Type B pancreatic cell (in vitro differentiated cells): Measurements from ENCODE around the gene SETD4. TPM values are rescaled to one million over a fixed set of nuclear protein-coding genes. Genes with fewer than 3 reads are reported as not detected.

Experiments used
- DNase-seq: peaks from one replicate; pipeline ENCODE4 v3.0.0; 2021; ENCODE audit warnings: mixed read lengths; ENCODE audit not compliant: unreplicated experiment; ENCODE audit errors: extremely low spot score
- H3K27ac Mint-ChIP-seq: 2 replicates; pipeline ENCODE4 v1.8.0; 2021; ENCODE audit warnings: mild to moderate bottlenecking, mixed read lengths
- H3K27me3 Mint-ChIP-seq: 2 replicates; pipeline ENCODE4 v1.8.0; 2021; ENCODE audit warnings: mixed read lengths
- H3K36me3 Mint-ChIP-seq: 2 replicates; pipeline ENCODE4 v1.8.0; 2021; ENCODE audit warnings: mixed read lengths
- H3K4me1 Mint-ChIP-seq: one replicate; pipeline ENCODE4 v1.8.0; 2021; ENCODE audit warnings: mixed read lengths; ENCODE audit not compliant: unreplicated experiment
- H3K4me3 Mint-ChIP-seq: 2 replicates; pipeline ENCODE4 v1.8.0; 2021; ENCODE audit warnings: mild to moderate bottlenecking, mixed read lengths
- H3K9me3 Mint-ChIP-seq: 2 replicates; pipeline ENCODE4 v1.8.0; 2021; ENCODE audit warnings: mixed read lengths
- total RNA-seq: library from RNA; stranded (reverse); gene quantifications from 2 replicates; pipeline ENCODE4 v1.2.1, GENCODE V29; 2021; ENCODE audit warnings: low replicate concordance
- TF ChIP-seq, protein P1 (sequence below): fragments of 200-600 bp; sonication (generic); conservative IDR thresholded peaks from 2 replicates; pipeline ENCODE4 v1.5.0; 2021; ENCODE audit warnings: antibody characterized with exemption, mild to moderate bottlenecking

SETD4 gene
- total RNA-seq, 1 donor from 2014 or later = 26.4 TPM

DNA sequence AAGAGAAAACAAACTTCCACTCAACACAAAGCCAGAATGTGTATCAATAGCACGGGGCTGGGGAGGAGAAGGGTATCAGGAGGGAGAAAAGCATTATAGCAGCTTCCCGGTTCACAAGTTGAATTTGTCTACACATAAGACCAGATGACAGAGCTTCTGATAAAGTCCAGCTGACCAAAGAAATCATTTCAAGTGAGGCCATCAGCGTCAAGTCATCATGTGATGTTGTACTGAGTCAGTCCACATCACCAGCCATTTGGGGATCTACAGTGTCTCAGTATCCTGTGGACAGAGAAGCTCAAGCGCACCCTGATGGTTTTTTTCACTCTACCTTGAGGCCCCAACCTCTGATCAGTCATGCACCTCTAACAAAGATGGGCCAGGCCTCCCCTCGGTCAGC, 33.0 kb downstream of the SETD4 start:
- no peak for DNase-seq
- Mint-ChIP-seq H3K4me1 (peaks cover 20% of the 10 kb centered on the region), H3K27ac (no peak overlapping the region), H3K36me3 (no peaks in the 10 kb centered on the region), H3K4me3 (no peak overlapping the region), H3K9me3 (no peaks in the 10 kb centered on the region), H3K27me3 (peaks cover 11% of the 10 kb centered on the region)
- TF ChIP-seq, protein P1, sequence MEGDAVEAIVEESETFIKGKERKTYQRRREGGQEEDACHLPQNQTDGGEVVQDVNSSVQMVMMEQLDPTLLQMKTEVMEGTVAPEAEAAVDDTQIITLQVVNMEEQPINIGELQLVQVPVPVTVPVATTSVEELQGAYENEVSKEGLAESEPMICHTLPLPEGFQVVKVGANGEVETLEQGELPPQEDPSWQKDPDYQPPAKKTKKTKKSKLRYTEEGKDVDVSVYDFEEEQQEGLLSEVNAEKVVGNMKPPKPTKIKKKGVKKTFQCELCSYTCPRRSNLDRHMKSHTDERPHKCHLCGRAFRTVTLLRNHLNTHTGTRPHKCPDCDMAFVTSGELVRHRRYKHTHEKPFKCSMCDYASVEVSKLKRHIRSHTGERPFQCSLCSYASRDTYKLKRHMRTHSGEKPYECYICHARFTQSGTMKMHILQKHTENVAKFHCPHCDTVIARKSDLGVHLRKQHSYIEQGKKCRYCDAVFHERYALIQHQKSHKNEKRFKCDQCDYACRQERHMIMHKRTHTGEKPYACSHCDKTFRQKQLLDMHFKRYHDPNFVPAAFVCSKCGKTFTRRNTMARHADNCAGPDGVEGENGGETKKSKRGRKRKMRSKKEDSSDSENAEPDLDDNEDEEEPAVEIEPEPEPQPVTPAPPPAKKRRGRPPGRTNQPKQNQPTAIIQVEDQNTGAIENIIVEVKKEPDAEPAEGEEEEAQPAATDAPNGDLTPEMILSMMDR = no peak

DNA sequence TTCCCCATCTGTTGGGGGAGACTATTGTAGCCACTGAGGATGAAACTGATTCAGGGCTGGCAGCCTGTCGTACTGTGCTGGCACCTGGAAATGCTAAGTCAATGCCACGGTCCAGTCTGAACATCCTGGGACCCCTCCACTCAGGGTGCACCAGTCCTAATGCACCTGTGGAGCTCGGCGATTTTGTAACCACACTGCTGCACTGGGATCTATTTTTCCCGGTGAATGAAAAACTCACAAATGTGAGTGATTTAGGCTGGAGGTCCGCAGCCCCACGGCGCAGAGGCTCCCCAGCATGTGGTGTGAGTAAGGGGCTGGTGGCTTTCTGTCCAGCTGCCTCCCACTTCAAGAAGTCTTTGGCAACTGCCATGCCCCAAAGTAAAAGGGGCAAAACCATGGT, 35.5 kb downstream of the SETD4 start:
- H3K4me3 Mint-ChIP-seq = no peak overlapping the region
- H3K4me1 Mint-ChIP-seq = peaks cover 22% of the 10 kb centered on the region
- peaks cover 13% of the 10 kb centered on the region for H3K27me3 Mint-ChIP-seq
- TF ChIP-seq, protein P1 = no peak
- H3K36me3 Mint-ChIP-seq = no peaks in the 10 kb centered on the region
- H3K27ac Mint-ChIP-seq = no peak overlapping the region
- no peak for DNase-seq
- no peaks in the 10 kb centered on the region for H3K9me3 Mint-ChIP-seq

DNA sequence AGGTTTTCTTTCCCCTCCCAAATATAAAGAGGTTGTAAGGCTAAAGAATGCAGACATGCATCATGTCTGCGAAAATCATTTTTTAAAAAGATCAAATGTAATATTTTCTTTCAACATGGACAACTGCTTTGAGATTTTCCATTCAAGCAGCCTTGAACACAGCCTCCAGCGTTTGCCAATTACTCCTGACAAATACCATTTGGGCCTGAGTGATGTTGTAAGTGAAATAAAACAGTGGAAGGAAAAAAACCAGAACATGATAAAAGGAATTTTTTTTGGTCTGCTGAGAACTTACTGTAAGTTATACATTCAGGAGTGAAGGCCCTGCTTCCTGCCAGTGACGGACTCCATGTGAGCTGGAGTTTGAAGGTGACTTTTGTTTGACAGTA, 37.2 kb downstream of the SETD4 start:
- peak overlapping the region; percentile 2 for H3K4me3 Mint-ChIP-seq
- peaks cover 8% of the 10 kb centered on the region for H3K27me3 Mint-ChIP-seq
- no peak for DNase-seq
- TF ChIP-seq, protein P1 = no peak
- H3K27ac Mint-ChIP-seq = peak overlapping the region; percentile 61
- H3K9me3 Mint-ChIP-seq = no peaks in the 10 kb centered on the region
- H3K4me1 Mint-ChIP-seq = peaks cover 15% of the 10 kb centered on the region
- H3K36me3 Mint-ChIP-seq = no peaks in the 10 kb centered on the region

DNA sequence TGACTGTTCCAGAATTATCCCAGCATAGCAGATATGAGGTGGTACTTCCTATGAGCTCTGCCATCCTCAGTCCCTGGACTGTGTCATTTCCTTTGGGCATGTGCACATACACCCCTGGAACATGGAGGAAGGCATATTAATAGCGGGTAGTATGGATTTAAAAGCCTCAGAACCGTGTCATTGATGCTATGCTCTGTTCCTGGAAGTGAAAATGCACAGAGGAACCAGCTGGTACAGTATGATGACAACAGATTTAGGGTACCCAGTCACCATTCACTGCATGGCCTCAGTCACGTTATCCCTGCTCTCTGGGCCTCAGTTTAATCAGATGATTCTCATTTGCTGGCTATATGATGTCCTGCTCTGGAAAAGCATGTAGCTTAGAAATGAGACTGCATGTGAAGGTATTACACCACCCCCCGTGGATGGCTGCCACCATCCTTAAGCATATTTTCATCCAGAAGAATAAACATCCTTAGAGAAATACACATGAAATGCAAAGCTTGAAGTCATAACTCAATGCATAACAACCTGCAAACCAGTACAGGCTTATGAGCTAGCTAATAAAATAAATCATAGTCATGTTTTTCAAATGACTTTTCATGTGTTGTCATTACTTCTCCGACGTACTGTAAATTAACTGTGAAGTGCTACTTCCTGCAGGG, 37.8 kb downstream of the SETD4 start:
- TF ChIP-seq, protein P1 = no peak
- Mint-ChIP-seq H3K4me3 (no peak overlapping the region), H3K27me3 (peaks cover 8% of the 10 kb centered on the region), H3K36me3 (no peaks in the 10 kb centered on the region), H3K27ac (peak overlapping the region; percentile 61), H3K4me1 (peaks cover 15% of the 10 kb centered on the region), H3K9me3 (no peaks in the 10 kb centered on the region)
- no peak for DNase-seq

DNA sequence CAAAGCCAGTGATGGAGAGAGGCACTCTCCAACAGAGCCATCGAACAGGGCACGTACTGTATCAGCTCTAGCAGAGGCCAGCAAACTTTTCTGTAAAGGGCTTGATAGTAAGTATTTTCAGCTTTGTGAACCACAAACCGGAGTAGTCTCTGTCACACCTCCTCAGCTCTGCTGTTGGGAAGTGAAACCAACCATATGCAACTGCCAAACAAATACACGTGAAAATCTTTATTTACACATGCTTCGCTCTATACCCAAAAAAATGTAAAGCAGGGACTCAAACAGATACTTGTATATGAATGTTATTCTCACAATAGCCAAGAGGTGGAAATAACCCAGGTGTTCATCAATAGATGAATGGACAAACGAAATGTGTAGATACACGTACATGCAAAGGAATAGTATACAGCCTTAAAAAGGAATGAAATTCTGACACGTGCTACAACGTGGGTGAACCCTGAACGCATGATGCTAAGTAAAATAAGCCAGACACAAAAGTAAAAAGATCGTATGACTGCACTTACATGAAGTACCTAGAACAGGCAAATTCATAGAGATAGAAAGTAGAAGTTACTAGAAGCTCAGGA, 39.0 kb downstream of the SETD4 start:
- Mint-ChIP-seq H3K9me3 (no peaks in the 10 kb centered on the region), H3K36me3 (no peaks in the 10 kb centered on the region), H3K27ac (no peak overlapping the region), H3K4me1 (peaks cover 15% of the 10 kb centered on the region), H3K4me3 (no peak overlapping the region), H3K27me3 (peaks cover 5% of the 10 kb centered on the region)
- TF ChIP-seq, protein P1 = no peak
- DNase-seq = no peak
